Neural progenitor cell (in vitro differentiated cells): Measurements from ENCODE around the gene OR13J1. TPM values are rescaled to one million over a fixed set of nuclear protein-coding genes. Genes with fewer than 3 reads are reported as not detected.

ENCODE experiments used
- DNase-seq: peaks from one replicate; pipeline ENCODE4 v3.0.0-alpha.2; 2016; ENCODE audit warnings: low spot score
- H2AFZ ChIP-seq: fragments of 200-600 bp; sonication (generic); replicated peaks from 2 replicates; pipeline ENCODE4 v1.6.1; 2016; ENCODE audit warnings: antibody characterized with exemption
- H3F3A ChIP-seq: fragments of 200-600 bp; sonication (generic); 2 replicates; pipeline ENCODE4 v1.6.1; 2016; ENCODE audit warnings: antibody characterized with exemption, low read depth
- H3K27ac ChIP-seq: fragments of 200-600 bp; sonication (generic); 2 replicates; pipeline ENCODE4 v1.5.1; 2016; ENCODE audit warnings: mild to moderate bottlenecking
- H3K27me3 ChIP-seq: fragments of 200-600 bp; sonication (generic); 2 replicates; pipeline ENCODE4 v1.6.1; 2016; ENCODE audit warnings: mild to moderate bottlenecking, moderate library complexity
- H3K36me3 ChIP-seq: fragments of 200-600 bp; sonication (generic); 2 replicates; pipeline ENCODE4 v1.5.1; 2016
- H3K4me1 ChIP-seq: fragments of 200-600 bp; sonication (generic); 2 replicates; pipeline ENCODE4 v1.6.1; 2016; ENCODE audit warnings: mixed run types
- H3K4me2 ChIP-seq: fragments of 200-600 bp; sonication (generic); 2 replicates; pipeline ENCODE4 v1.6.1; 2016
- H3K4me3 ChIP-seq: fragments of 200-600 bp; sonication (generic); 2 replicates; pipeline ENCODE4 v1.5.1; 2016
- H3K79me2 ChIP-seq: fragments of 200-600 bp; sonication (generic); 2 replicates; pipeline ENCODE4 v1.6.1; 2016; ENCODE audit warnings: low read depth
- H3K9ac ChIP-seq: fragments of 200-600 bp; sonication (generic); 2 replicates; pipeline ENCODE4 v1.6.1; 2016
- H3K9me3 ChIP-seq: fragments of 200-600 bp; sonication (generic); 2 replicates; pipeline ENCODE4 v1.5.1; 2016; ENCODE audit warnings: low read depth
- H4K20me1 ChIP-seq: fragments of 200-600 bp; sonication (generic); 2 replicates; pipeline ENCODE4 v1.6.1; 2016; ENCODE audit warnings: low read depth
- H3K27ac Mint-ChIP-seq: 3 replicates; pipeline ENCODE4 v1.8.0; 2021; ENCODE audit warnings: mixed read lengths
- H3K27me3 Mint-ChIP-seq: 2 replicates; pipeline ENCODE4 v1.8.0; 2022; ENCODE audit warnings: low read depth, mild to moderate bottlenecking, inconsistent platforms, moderate library complexity, mixed read lengths; ENCODE audit not compliant: insufficient read depth
- H3K36me3 Mint-ChIP-seq: 3 replicates; pipeline ENCODE4 v1.8.0; 2021; ENCODE audit warnings: mixed read lengths
- H3K4me1 Mint-ChIP-seq: 3 replicates; pipeline ENCODE4 v1.8.0; 2021; ENCODE audit warnings: mixed read lengths
- H3K4me3 Mint-ChIP-seq: 3 replicates; pipeline ENCODE4 v1.8.0; 2021; ENCODE audit warnings: mild to moderate bottlenecking, moderate library complexity, mixed read lengths
- H3K9me3 Mint-ChIP-seq: 3 replicates; pipeline ENCODE4 v1.8.0; 2020; ENCODE audit warnings: mixed read lengths
- CTCF ChIP-seq: fragments of 200-600 bp; sonication (generic); IDR thresholded peaks from 2 replicates; pipeline ENCODE4 v1.5.1; 2017; ENCODE audit warnings: antibody characterized with exemption, mild to moderate bottlenecking
- EZH2 ChIP-seq: fragments of 200-600 bp; sonication (generic); IDR thresholded peaks from 2 replicates; pipeline ENCODE4 v1.6.1; 2017; ENCODE audit warnings: antibody characterized with exemption, mild to moderate bottlenecking, moderate library complexity
- EZH2phosphoT487 ChIP-seq: fragments of 200-600 bp; sonication (generic); IDR thresholded peaks from 2 replicates; pipeline ENCODE4 v1.6.1; 2017; ENCODE audit warnings: antibody characterized with exemption
- total RNA-seq: library from RNA; depleted of rRNA; stranded (reverse); fragments of >200 nt; gene quantifications from 2 replicates; pipeline ENCODE4 v1.2.3, GENCODE V29; 2015; ENCODE audit warnings: low replicate concordance

Gene OR13J1
- total RNA-seq, 1 donor from 2014 or later: not detected

GRCh38 chr9:35827486-35827885 lies 42.7 kb downstream of the OR13J1 start:
- Histone ChIP-seq H4K20me1 (peaks cover 3% of the 10 kb centered on the region), H3K9ac (no peak overlapping the region), H3K4me3 (no peak overlapping the region), H3K9me3 (no peaks in the 10 kb centered on the region), H2AFZ (no peak overlapping the region), H3F3A (peaks cover 11% of the 10 kb centered on the region), H3K4me1 (peaks cover 11% of the 10 kb centered on the region), H3K4me2 (no peak overlapping the region), H3K27me3 (no peaks in the 10 kb centered on the region), H3K36me3 (no peaks in the 10 kb centered on the region), H3K79me2 (no peaks in the 10 kb centered on the region), H3K27ac (no peak overlapping the region)
- Mint-ChIP-seq H3K9me3 (no peaks in the 10 kb centered on the region), H3K4me1 (peaks cover 45% of the 10 kb centered on the region), H3K36me3 (no peaks in the 10 kb centered on the region), H3K27me3 (peaks cover 5% of the 10 kb centered on the region), H3K27ac (peak overlapping the region; percentile 4), H3K4me3 (peak overlapping the region; percentile 31)
- DNase-seq: no peak
- no peak for TF ChIP-seq CTCF
- TF ChIP-seq EZH2phosphoT487: no peak
- TF ChIP-seq EZH2: no peak

GRCh38 chr9:35826071-35826701 lies 44.0 kb downstream of the OR13J1 start:
- Mint-ChIP-seq H3K27me3 (peaks cover 3% of the 10 kb centered on the region), H3K27ac (peak overlapping the region; percentile 3), H3K9me3 (no peaks in the 10 kb centered on the region), H3K36me3 (no peaks in the 10 kb centered on the region), H3K4me3 (no peak overlapping the region), H3K4me1 (peaks cover 38% of the 10 kb centered on the region)
- Histone ChIP-seq H3K36me3 (no peaks in the 10 kb centered on the region), H3K27me3 (no peaks in the 10 kb centered on the region), H3K4me2 (no peak overlapping the region), H2AFZ (peak overlapping the region; percentile 59), H3K27ac (no peak overlapping the region), H4K20me1 (peaks cover 3% of the 10 kb centered on the region), H3K9me3 (no peaks in the 10 kb centered on the region), H3K79me2 (no peaks in the 10 kb centered on the region), H3K4me1 (peaks cover 11% of the 10 kb centered on the region), H3K4me3 (no peak overlapping the region), H3F3A (peaks cover 11% of the 10 kb centered on the region), H3K9ac (no peak overlapping the region)
- no peak for TF ChIP-seq EZH2phosphoT487
- TF ChIP-seq CTCF: peak; percentile 73
- no peak for TF ChIP-seq EZH2
- peak; percentile 55 for DNase-seq

DNA sequence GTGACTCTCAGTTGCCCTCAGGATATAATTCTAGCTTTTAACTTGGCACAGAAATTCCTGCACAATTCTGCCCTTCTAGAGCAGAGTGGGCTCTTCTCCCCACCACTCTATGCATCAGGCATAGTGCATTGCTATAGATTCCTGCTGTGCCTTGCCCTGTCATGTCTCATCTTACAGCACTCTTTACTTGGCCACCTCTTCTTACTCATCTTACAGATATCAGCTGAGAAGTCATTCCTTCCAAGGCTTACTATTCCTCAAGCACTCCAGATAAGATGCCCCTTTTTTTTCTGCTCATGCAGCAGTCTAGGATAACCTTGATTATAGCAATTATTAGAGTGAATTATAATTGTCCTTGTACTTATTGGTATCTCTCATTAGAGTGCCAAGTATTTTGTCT lies 47.3 kb downstream of the OR13J1 start:
- no peaks in the 10 kb centered on the region for H3K27me3 ChIP-seq
- Mint-ChIP-seq H3K27ac (no peak overlapping the region), H3K4me3 (no peak overlapping the region), H3K9me3 (no peaks in the 10 kb centered on the region), H3K36me3 (no peaks in the 10 kb centered on the region), H3K4me1 (peaks cover 13% of the 10 kb centered on the region), H3K27me3 (peaks cover 5% of the 10 kb centered on the region)
- H3K4me1 ChIP-seq: no peaks in the 10 kb centered on the region
- no peaks in the 10 kb centered on the region for H4K20me1 ChIP-seq
- no peaks in the 10 kb centered on the region for H3K36me3 ChIP-seq
- no peak overlapping the region for H3K27ac ChIP-seq
- no peak overlapping the region for H2AFZ ChIP-seq
- no peak overlapping the region for H3K4me2 ChIP-seq
- H3K9me3 ChIP-seq: no peaks in the 10 kb centered on the region
- H3F3A ChIP-seq: no peaks in the 10 kb centered on the region
- TF ChIP-seq EZH2phosphoT487 (no peak), CTCF (no peak), EZH2 (no peak)
- H3K9ac ChIP-seq: no peak overlapping the region
- no peaks in the 10 kb centered on the region for H3K79me2 ChIP-seq
- DNase-seq: no peak
- no peak overlapping the region for H3K4me3 ChIP-seq
